HEK293 (cell line): ENCODE data around the gene UBXN10.

Experiments
- CTCF ChIA-PET: fragments of 350-600 bp; formaldehyde crosslinking; extraction: SDS; loops from one replicate; lab custom pipeline; 2021; ENCODE audit warnings: antibody characterized with exemption; lab: Yijun Ruan, JAX
- POLR2A ChIA-PET: fragments of 300-600 bp; formaldehyde crosslinking; extraction: SDS; loops from one replicate; lab custom pipeline; 2020; ENCODE audit warnings: antibody characterized with exemption, inconsistent platforms; lab: Yijun Ruan, JAX
- H3K27ac ChIP-seq: fragments of 200-500 bp; sonication (Bioruptor generic); 2 replicates; pipeline ENCODE4 v1.5.1; 2014; ENCODE audit warnings: low read depth, low read length, control low read depth, inconsistent platforms; ENCODE audit errors: extremely low read depth
- H3K36me3 ChIP-seq, 2 experiments: fragments of 200-500 bp in 1 of 2; sonication (Bioruptor generic) in 1 of 2; 1 replicate in 1 of 2; 2 replicates in 1 of 2; pipeline ENCODE4 v1.5.1; 2014 to 2017; ENCODE audit warnings: inconsistent platforms in 2 of 2, low read length in 2 of 2; ENCODE audit not compliant: control insufficient read depth in 2 of 2, insufficient read depth in 1 of 2
- H3K4me1 ChIP-seq: fragments of 200-500 bp; sonication (Bioruptor generic); 2 replicates; pipeline ENCODE4 v1.5.1; 2014; ENCODE audit warnings: mild to moderate bottlenecking, low read length, inconsistent platforms; ENCODE audit not compliant: control insufficient read depth, insufficient read depth
- H3K4me3 ChIP-seq: 2 replicates; pipeline ENCODE4 v1.5.1; 2011; ENCODE audit warnings: low read depth, mild to moderate bottlenecking, control low read depth, low read length, moderate library complexity
- H3K9me3 ChIP-seq: fragments of 200-500 bp; sonication (Bioruptor generic); 2 replicates; pipeline ENCODE4 v1.5.1; 2014; ENCODE audit warnings: low read depth, low read length, inconsistent platforms; ENCODE audit not compliant: control insufficient read depth, insufficient read depth
- GLIS2 ChIP-seq: fragments of 450-650 bp; formaldehyde crosslinking; IDR thresholded peaks from 2 replicates; pipeline ENCODE4 v1.5.1; 2016; ENCODE audit warnings: missing biosample characterization, missing genetic modification characterization
- SP7 ChIP-seq: fragments of 450-650 bp; formaldehyde crosslinking; IDR thresholded peaks from 2 replicates; pipeline ENCODE4 v1.5.1; 2016; ENCODE audit warnings: missing biosample characterization, missing genetic modification characterization
- ZBTB10 ChIP-seq: fragments of 450-650 bp; formaldehyde crosslinking; IDR thresholded peaks from 2 replicates; pipeline ENCODE4 v1.5.1; 2016; ENCODE audit warnings: missing biosample characterization, missing genetic modification characterization
- ZBTB26 ChIP-seq: fragments of 450-650 bp; formaldehyde crosslinking; optimal IDR thresholded peaks from 2 replicates; pipeline ENCODE3; 2016; ENCODE audit warnings: missing biosample characterization, mild to moderate bottlenecking, missing genetic modification characterization
- ZFP3 ChIP-seq: fragments of 450-650 bp; formaldehyde crosslinking; IDR thresholded peaks from 2 replicates; pipeline ENCODE4 v1.5.1; 2016; ENCODE audit warnings: low read depth, missing biosample characterization, missing genetic modification characterization
- ZNF112 ChIP-seq: fragments of 450-650 bp; formaldehyde crosslinking; IDR thresholded peaks from 2 replicates; pipeline ENCODE4 v1.5.0; 2017; ENCODE audit warnings: missing biosample characterization, missing genetic modification characterization
- ZNF133 ChIP-seq: fragments of 450-650 bp; formaldehyde crosslinking; IDR thresholded peaks from 2 replicates; pipeline ENCODE4 v1.5.1; 2016; ENCODE audit warnings: missing biosample characterization, missing genetic modification characterization
- ZNF221 ChIP-seq: fragments of 450-650 bp; formaldehyde crosslinking; IDR thresholded peaks from 2 replicates; pipeline ENCODE4 v1.5.1; 2017; ENCODE audit warnings: missing biosample characterization, missing genetic modification characterization, borderline replicate concordance
- ZNF23 ChIP-seq: fragments of 450-650 bp; formaldehyde crosslinking; IDR thresholded peaks from 2 replicates; pipeline ENCODE4 v1.5.1; 2016; ENCODE audit warnings: missing biosample characterization, missing genetic modification characterization, borderline replicate concordance
- ZNF26 ChIP-seq: fragments of 450-650 bp; formaldehyde crosslinking; IDR thresholded peaks from 2 replicates; pipeline ENCODE4 v1.5.1; 2016; ENCODE audit warnings: missing biosample characterization, missing genetic modification characterization
- ZNF292 ChIP-seq: fragments of 450-650 bp; formaldehyde crosslinking; IDR thresholded peaks from 2 replicates; pipeline ENCODE4 v1.5.1; 2016; ENCODE audit warnings: low read depth, missing biosample characterization, missing genetic modification characterization, borderline replicate concordance
- ZNF324 ChIP-seq: fragments of 450-650 bp; formaldehyde crosslinking; IDR thresholded peaks from 2 replicates; pipeline ENCODE4 v1.5.1; 2016; ENCODE audit warnings: missing biosample characterization, missing genetic modification characterization
- ZNF354C ChIP-seq: fragments of 450-650 bp; formaldehyde crosslinking; IDR thresholded peaks from 2 replicates; pipeline ENCODE4 v1.5.1; 2016; ENCODE audit warnings: missing biosample characterization, missing genetic modification characterization, low read depth, borderline replicate concordance
- ZNF362 ChIP-seq: fragments of 450-650 bp; formaldehyde crosslinking; IDR thresholded peaks from 2 replicates; pipeline ENCODE4 v1.5.1; 2016; ENCODE audit warnings: missing biosample characterization, missing genetic modification characterization
- ZNF48 ChIP-seq: fragments of 450-650 bp; formaldehyde crosslinking; IDR thresholded peaks from 2 replicates; pipeline ENCODE4 v1.5.1; 2016; ENCODE audit warnings: missing biosample characterization, missing genetic modification characterization
- ZNF514 ChIP-seq: fragments of 450-650 bp; formaldehyde crosslinking; IDR thresholded peaks from 2 replicates; pipeline ENCODE4 v1.5.1; 2016; ENCODE audit warnings: missing biosample characterization, missing genetic modification characterization
- ZNF518A ChIP-seq: fragments of 450-650 bp; formaldehyde crosslinking; conservative IDR thresholded peaks from 2 replicates; pipeline ENCODE4 v1.5.1; 2016; ENCODE audit warnings: low read depth, missing biosample characterization, missing genetic modification characterization
- ZNF560 ChIP-seq: fragments of 450-650 bp; formaldehyde crosslinking; IDR thresholded peaks from 2 replicates; pipeline ENCODE4 v1.5.1; 2017; ENCODE audit warnings: missing biosample characterization, missing genetic modification characterization, borderline replicate concordance
- ZNF561 ChIP-seq: fragments of 450-650 bp; IDR thresholded peaks from 2 replicates; pipeline ENCODE4 v1.5.1; 2018; ENCODE audit warnings: missing biosample characterization, missing genetic modification characterization, borderline replicate concordance
- ZNF629 ChIP-seq: fragments of 450-650 bp; formaldehyde crosslinking; IDR thresholded peaks from 2 replicates; pipeline ENCODE4 v1.5.1; 2017; ENCODE audit warnings: missing biosample characterization, missing genetic modification characterization
- ZNF707 ChIP-seq: fragments of 450-650 bp; formaldehyde crosslinking; IDR thresholded peaks from 2 replicates; pipeline ENCODE4 v1.5.1; 2016; ENCODE audit warnings: missing biosample characterization, missing genetic modification characterization
- ZNF76 ChIP-seq: fragments of 450-650 bp; formaldehyde crosslinking; IDR thresholded peaks from 2 replicates; pipeline ENCODE4; 2016; ENCODE audit warnings: low read depth, missing biosample characterization, missing genetic modification characterization, borderline replicate concordance
- ZNF785 ChIP-seq: fragments of 450-650 bp; formaldehyde crosslinking; IDR thresholded peaks from 2 replicates; pipeline ENCODE4 v1.5.1; 2016; ENCODE audit warnings: missing biosample characterization, missing genetic modification characterization
- ZNF843 ChIP-seq: fragments of 450-650 bp; formaldehyde crosslinking; IDR thresholded peaks from 2 replicates; pipeline ENCODE4 v1.5.1; 2016; ENCODE audit warnings: missing biosample characterization, missing genetic modification characterization
- ZSCAN18 ChIP-seq: fragments of 450-650 bp; formaldehyde crosslinking; IDR thresholded peaks from 2 replicates; pipeline ENCODE4 v1.5.1; 2016; ENCODE audit warnings: missing biosample characterization, missing genetic modification characterization

The UBXN10 gene

GRCh38 chr1:20212685-20213331 is 26.9 kb downstream of the UBXN10 start:
- POLR2A ChIA-PET = no interaction called here
- TF ChIP-seq ZNF76 (no peak), SP7 (peak; percentile 29; the same call in 1 of the 2 replicates), ZNF629 (tag by site-specific recombination) (no peak), ZNF292 (tag by site-specific recombination) (no peak), ZNF362 (tag by site-specific recombination) (peak; percentile 98), ZNF221 (tag by site-specific recombination) (no peak), ZNF560 (tag by site-specific recombination) (no peak), ZNF133 (no peak), ZNF26 (tag by site-specific recombination) (no peak), ZNF518A (tag by site-specific recombination) (no peak), ZNF48 (no peak), ZNF23 (tag by site-specific recombination) (no peak), ZNF785 (tag by site-specific recombination) (no peak), ZNF354C (tag by site-specific recombination) (no peak), ZNF561 (tag by site-specific recombination) (no peak), ZNF112 (no peak), ZNF514 (tag by site-specific recombination) (no peak), GLIS2 (tag by site-specific recombination) (no peak), ZNF324 (no peak), ZFP3 (tag by site-specific recombination) (no peak), ZNF707 (tag by site-specific recombination) (no peak), ZBTB10 (tag by site-specific recombination) (no peak), ZNF843 (no peak), ZSCAN18 (no peak), ZBTB26 (tag by site-specific recombination) (peak; percentile 37)

More at GRCh38 chr1:20212685-20213331, 26.9 kb downstream of the UBXN10 start:
- Histone ChIP-seq H3K4me1 (no peaks in the 10 kb centered on the region), H3K36me3 (no peaks in the 10 kb centered on the region), H3K27ac (no peak overlapping the region), H3K9me3 (no peaks in the 10 kb centered on the region), H3K4me3 (no peak overlapping the region)
- CTCF ChIA-PET = interaction anchor here (0.6 to 2.8 kb wide), 61 partner anchors 10 to 1043 kb away, joined by 3 to 42 read pairs (median 4); no protein-coding TSS in a partner anchor
